GM12892 (cell line): ENCODE results near the gene DMXL2.

ENCODE experiments used
- POLR2A ChIP-seq: IDR thresholded peaks from 2 replicates; pipeline ENCODE4 v1.6.1; 2011; ENCODE audit warnings: low read depth, low read length, control low read depth
- TAF1 ChIP-seq: IDR thresholded peaks from 2 replicates; pipeline ENCODE4 v1.6.1; 2011; ENCODE audit warnings: low read depth, mild to moderate bottlenecking, control low read depth, low read length, borderline replicate concordance

DNA sequence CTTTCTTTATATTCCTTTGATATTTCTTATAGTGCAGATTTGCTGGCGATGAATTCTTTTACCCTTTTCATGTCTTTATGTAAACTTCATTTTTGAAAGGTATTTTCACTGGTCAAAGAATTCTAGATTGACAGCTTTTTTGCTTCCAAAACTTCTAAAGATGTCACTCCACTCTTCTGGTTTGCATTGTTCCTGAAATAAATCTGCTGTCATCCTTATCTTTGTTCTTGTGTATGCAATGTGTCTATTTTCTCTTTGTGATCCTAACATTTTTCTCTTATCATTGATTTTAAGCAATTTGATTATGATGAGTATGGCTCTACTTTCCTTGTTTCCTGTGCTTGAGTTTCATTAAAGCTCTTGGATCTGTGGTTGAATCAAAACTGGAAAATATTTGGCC is 177.8 kb downstream of the DMXL2 start:
- TF ChIP-seq POLR2A (no peak), TAF1 (no peak)
